Trophoblast cell (in vitro differentiated cells and primary cell): ENCODE measurements around the gene KLF16.

Source experiments
- DNase-seq, 2 donors: peaks; one replicate each; pipeline ENCODE4 v3.0.0-alpha.2; 2016
- H2AFZ ChIP-seq: 2 replicates; pipeline ENCODE4 v1.6.1; 2013; ENCODE audit warnings: low read length, moderate library complexity, mild to moderate bottlenecking; ENCODE audit not compliant: insufficient read depth, poor library complexity
- H2AK5ac ChIP-seq: 2 replicates; pipeline ENCODE4 v1.6.1; 2013; ENCODE audit warnings: mild to moderate bottlenecking, low read length
- H2BK120ac ChIP-seq: 2 replicates; pipeline ENCODE4 v1.6.1; 2013; ENCODE audit warnings: low read length, mild to moderate bottlenecking, moderate library complexity; ENCODE audit not compliant: insufficient read depth, poor library complexity
- H2BK12ac ChIP-seq: 2 replicates; pipeline ENCODE4 v1.6.1; 2013; ENCODE audit warnings: mild to moderate bottlenecking, low read length, moderate library complexity
- H2BK5ac ChIP-seq: 2 replicates; pipeline ENCODE4 v1.6.1; 2013; ENCODE audit warnings: low read length, low read depth, moderate library complexity, mild to moderate bottlenecking; ENCODE audit not compliant: poor library complexity
- H3K14ac ChIP-seq: 2 replicates; pipeline ENCODE4 v1.6.1; 2013; ENCODE audit warnings: mild to moderate bottlenecking, low read length
- H3K18ac ChIP-seq: 2 replicates; pipeline ENCODE4 v1.6.1; 2013; ENCODE audit warnings: mild to moderate bottlenecking, low read length
- H3K23ac ChIP-seq: 2 replicates; pipeline ENCODE4 v1.6.1; 2013; ENCODE audit warnings: low read length
- H3K27ac ChIP-seq: 2 replicates; pipeline ENCODE4 v1.5.1; 2013; ENCODE audit warnings: low read depth, mild to moderate bottlenecking, inconsistent platforms, low read length, moderate library complexity
- H3K27me3 ChIP-seq: 2 replicates; pipeline ENCODE4 v1.6.1; 2013; ENCODE audit warnings: inconsistent platforms, mild to moderate bottlenecking, low read length, moderate library complexity; ENCODE audit not compliant: insufficient read depth
- H3K36me3 ChIP-seq, 2 experiments: 1 replicate in 1 of 2; 2 replicates in 1 of 2; pipeline ENCODE4 v1.6.1; 2013; ENCODE audit warnings: low read length in 2 of 2, mild to moderate bottlenecking in 2 of 2, moderate library complexity in 1 of 2; ENCODE audit not compliant: insufficient read depth in 2 of 2, control insufficient read depth in 1 of 2
- H3K4ac ChIP-seq: 2 replicates; pipeline ENCODE4 v1.6.1; 2013; ENCODE audit warnings: low read depth, mild to moderate bottlenecking, low read length, moderate library complexity
- H3K4me1 ChIP-seq, 2 experiments: 1 replicate in 1 of 2; 2 replicates in 1 of 2; pipeline ENCODE4 v1.6.1; 2013; ENCODE audit warnings: low read length in 2 of 2, mild to moderate bottlenecking in 2 of 2, moderate library complexity in 1 of 2; ENCODE audit not compliant: insufficient read depth in 2 of 2, control insufficient read depth in 1 of 2
- H3K4me2 ChIP-seq: 2 replicates; pipeline ENCODE4 v1.6.1; 2013; ENCODE audit warnings: inconsistent platforms, mild to moderate bottlenecking, low read length, moderate library complexity
- H3K4me3 ChIP-seq: 2 replicates; pipeline ENCODE4 v1.5.1; 2013; ENCODE audit warnings: mild to moderate bottlenecking, low read depth, low read length, inconsistent platforms
- H3K79me1 ChIP-seq: one replicate; pipeline ENCODE4 v1.6.1; 2013; ENCODE audit warnings: low read length
- H3K79me2 ChIP-seq: 2 replicates; pipeline ENCODE4 v1.6.1; 2013; ENCODE audit warnings: low read length, mild to moderate bottlenecking; ENCODE audit not compliant: control insufficient read depth, insufficient read depth, poor library complexity
- H3K9ac ChIP-seq: 2 replicates; pipeline ENCODE4 v1.6.1; 2013; ENCODE audit warnings: mild to moderate bottlenecking, low read length
- H3K9me3 ChIP-seq: 2 replicates; pipeline ENCODE4 v1.6.1; 2013; ENCODE audit warnings: low read depth, mild to moderate bottlenecking, control low read depth, inconsistent platforms, low read length; ENCODE audit not compliant: insufficient read depth
- H4K12ac ChIP-seq: 2 replicates; pipeline ENCODE4 v1.6.1; 2013; ENCODE audit warnings: low read depth, mild to moderate bottlenecking, low read length, moderate library complexity
- H4K8ac ChIP-seq: 2 replicates; pipeline ENCODE4 v1.6.1; 2013; ENCODE audit warnings: low read depth, mild to moderate bottlenecking, low read length, moderate library complexity
- H4K91ac ChIP-seq: one replicate; pipeline ENCODE4 v1.6.1; 2013; ENCODE audit warnings: low read depth, mild to moderate bottlenecking, low read length, moderate library complexity
- WGBS: extraction: QIAGEN DNeasy Blood & Tissue Kit; methylation state at CpG from one replicate; pipeline ENCODE4 v1.1.7; 2013; ENCODE audit warnings: missing lambda C conversion rate; ENCODE audit not compliant: insufficient read length, insufficient coverage; ENCODE audit errors: extremely low coverage; 5-methylcytosine and 5-hydroxymethylcytosine counted together

The KLF16 gene

GRCh38 chr19:1846517-1847204 lies 16.7 kb downstream of the KLF16 start:
- Histone ChIP-seq H3K36me3 (peaks cover 11 to 14% of the 10 kb centered on the region in 2 experiments), H3K9ac (no peak overlapping the region), H3K79me2 (peaks cover 14% of the 10 kb centered on the region), H3K14ac (no peak overlapping the region), H3K4ac (peak overlapping the region; percentile 78), H3K4me1 (peaks cover 7% of the 10 kb centered on the region in 2 experiments), H4K8ac (no peak overlapping the region), H3K27me3 (no peaks in the 10 kb centered on the region), H3K4me2 (peak overlapping the region; percentile 74), H2BK120ac (no peak overlapping the region), H4K12ac (no peak overlapping the region), H4K91ac (no peak overlapping the region), H3K79me1 (peaks cover 8% of the 10 kb centered on the region), H2BK5ac (no peak overlapping the region), H2AFZ (no peak overlapping the region), H3K23ac (no peak overlapping the region), H2BK12ac (no peak overlapping the region), H3K9me3 (peaks cover 9% of the 10 kb centered on the region), H3K27ac (no peak overlapping the region), H2AK5ac (no peak overlapping the region), H3K4me3 (no peak overlapping the region), H3K18ac (no peak overlapping the region)
- no CpG with 5 or more reads among the region's 29 CpGs for WGBS
- no peak for DNase-seq

- H3K9ac ChIP-seq, result no peak overlapping the region
- peak overlapping the region; percentile 70 for H3K4ac ChIP-seq
- no peak overlapping the region for H3K4me2 ChIP-seq
- H2BK5ac ChIP-seq, result no peak overlapping the region
- H3K14ac ChIP-seq, result no peak overlapping the region
- H3K27ac ChIP-seq, result no peak overlapping the region
- no peak overlapping the region for H3K23ac ChIP-seq
- peaks cover 8% of the 10 kb centered on the region for H3K79me1 ChIP-seq
- WGBS, result no CpG with 5 or more reads among the region's 11 CpGs
- peaks cover 7% of the 10 kb centered on the region in 2 experiments for H3K4me1 ChIP-seq
- H2BK12ac ChIP-seq, result no peak overlapping the region
- H3K36me3 ChIP-seq, result peaks cover 14 to 20% of the 10 kb centered on the region in 2 experiments
- peaks cover 18% of the 10 kb centered on the region for H3K79me2 ChIP-seq
- no peak overlapping the region for H4K12ac ChIP-seq
- H4K8ac ChIP-seq, result no peak overlapping the region
- H4K91ac ChIP-seq, result no peak overlapping the region
- H3K9me3 ChIP-seq, result peaks cover 6% of the 10 kb centered on the region
- no peak overlapping the region for H3K18ac ChIP-seq
- no peaks in the 10 kb centered on the region for H3K27me3 ChIP-seq
- no peak overlapping the region for H3K4me3 ChIP-seq
- H2AK5ac ChIP-seq, result no peak overlapping the region
- no peak for DNase-seq
- H2AFZ ChIP-seq, result peak overlapping the region; percentile 54
- H2BK120ac ChIP-seq, result no peak overlapping the region
Measured at GRCh38 chr19:1845642-1846041, 17.7 kb downstream of the KLF16 start.

GRCh38 chr19:1845125-1845515 lies 18.3 kb downstream of the KLF16 start:
- no peak overlapping the region for H2BK12ac ChIP-seq
- no peaks in the 10 kb centered on the region for H3K27me3 ChIP-seq
- no CpG with 5 or more reads among the region's 16 CpGs for WGBS
- peak overlapping the region; percentile 30 for H3K18ac ChIP-seq
- DNase-seq, result no peak
- peaks cover 8% of the 10 kb centered on the region for H3K79me1 ChIP-seq
- H3K14ac ChIP-seq, result no peak overlapping the region
- peaks cover 7% of the 10 kb centered on the region in 2 experiments for H3K4me1 ChIP-seq
- H2BK5ac ChIP-seq, result no peak overlapping the region
- H3K36me3 ChIP-seq, result peaks cover 14 to 22% of the 10 kb centered on the region in 2 experiments
- H2AFZ ChIP-seq, result peak overlapping the region; percentile 39
- no peak overlapping the region for H4K12ac ChIP-seq
- no peak overlapping the region for H2AK5ac ChIP-seq
- H3K4ac ChIP-seq, result peak overlapping the region; percentile 37
- H3K27ac ChIP-seq, result no peak overlapping the region
- H3K9ac ChIP-seq, result no peak overlapping the region
- no peak overlapping the region for H3K4me2 ChIP-seq
- H2BK120ac ChIP-seq, result no peak overlapping the region
- no peak overlapping the region for H4K91ac ChIP-seq
- H3K79me2 ChIP-seq, result peaks cover 19% of the 10 kb centered on the region
- no peak overlapping the region for H3K23ac ChIP-seq
- H3K4me3 ChIP-seq, result no peak overlapping the region
- peaks cover 6% of the 10 kb centered on the region for H3K9me3 ChIP-seq
- no peak overlapping the region for H4K8ac ChIP-seq

- Histone ChIP-seq H3K23ac (no peak overlapping the region), H3K14ac (no peak overlapping the region), H3K79me2 (peaks cover 19% of the 10 kb centered on the region), H3K9me3 (peaks cover 6% of the 10 kb centered on the region), H3K4me1 (peaks cover 7% of the 10 kb centered on the region in 2 experiments), H3K4me2 (no peak overlapping the region), H3K9ac (no peak overlapping the region), H2AFZ (no peak overlapping the region), H3K27ac (no peak overlapping the region), H3K79me1 (peaks cover 8% of the 10 kb centered on the region), H3K4me3 (no peak overlapping the region), H3K4ac (peak overlapping the region; percentile 37), H4K91ac (no peak overlapping the region), H3K18ac (no peak overlapping the region), H2BK120ac (no peak overlapping the region), H4K8ac (no peak overlapping the region), H3K36me3 (peaks cover 19 to 26% of the 10 kb centered on the region in 2 experiments), H2BK12ac (no peak overlapping the region), H4K12ac (no peak overlapping the region), H3K27me3 (no peaks in the 10 kb centered on the region), H2BK5ac (no peak overlapping the region), H2AK5ac (no peak overlapping the region)
- no peak for DNase-seq
- WGBS, result no CpG with 5 or more reads among the region's 19 CpGs
Measured at GRCh38 chr19:1844513-1845124, 18.8 kb downstream of the KLF16 start.
